WERI-Rb-1 (cell line): ENCODE results near the gene RRAS2.
A peak's percentile ranks its signal among the peaks of the same experiment; 100 is the strongest.
"Not testable (repeated sequence)": the region's sequence is repeated elsewhere in the genome, so short reads cannot be mapped to it uniquely, and the experiment has no call there.

Source experiments
- DNase-seq: peaks from one replicate; pipeline ENCODE4 v3.0.0-alpha.2; 2020
- H3K27ac ChIP-seq: fragments of 250-450 bp; sonication (Bioruptor Pico); 2 replicates; pipeline ENCODE4 v1.5.1; 2020; ENCODE audit warnings: mild to moderate bottlenecking, moderate library complexity
- H3K27me3 ChIP-seq: fragments of 250-450 bp; sonication (Bioruptor Pico); 2 replicates; pipeline ENCODE4 v1.5.1; 2021; ENCODE audit warnings: mild to moderate bottlenecking, low read depth, moderate library complexity; ENCODE audit not compliant: insufficient read depth, severe bottlenecking
- H3K36me3 ChIP-seq: fragments of 250-450 bp; sonication (Bioruptor Pico); 2 replicates; pipeline ENCODE4 v1.5.1; 2020; ENCODE audit warnings: mild to moderate bottlenecking, moderate library complexity
- H3K4me3 ChIP-seq: 2 replicates; pipeline ENCODE4 v1.5.1; 2011; ENCODE audit warnings: low read depth, mild to moderate bottlenecking, control low read depth, low read length
- H3K9me3 ChIP-seq: fragments of 250-450 bp; sonication (Bioruptor Pico); 2 replicates; pipeline ENCODE4 v1.5.1; 2021; ENCODE audit warnings: mild to moderate bottlenecking, moderate library complexity; ENCODE audit not compliant: severe bottlenecking
- CTCF ChIP-seq: IDR thresholded peaks from 2 replicates; pipeline ENCODE4 v1.5.1; 2011; ENCODE audit warnings: low read depth, mild to moderate bottlenecking, control low read depth, inconsistent platforms, low read length

Gene RRAS2

GRCh38 chr11:14253840-14254239, 105.1 kb downstream of the RRAS2 start:
- Histone ChIP-seq H3K9me3 (no peaks in the 10 kb centered on the region), H3K4me3 (no peak overlapping the region), H3K27ac (no peak overlapping the region), H3K27me3 (peaks cover 3% of the 10 kb centered on the region), H3K36me3 (no peaks in the 10 kb centered on the region)
- no peak for TF ChIP-seq CTCF
- no peak for DNase-seq

GRCh38 chr11:14253421-14253820, 105.6 kb downstream of the RRAS2 start:
- no peak for TF ChIP-seq CTCF
- Histone ChIP-seq H3K9me3 (no peaks in the 10 kb centered on the region), H3K36me3 (no peaks in the 10 kb centered on the region), H3K4me3 (no peak overlapping the region), H3K27me3 (peaks cover 3% of the 10 kb centered on the region), H3K27ac (no peak overlapping the region)
- no peak for DNase-seq

GRCh38 chr11:14252501-14252900, 106.5 kb downstream of the RRAS2 start:
- not testable (repeated sequence) for H3K9me3 ChIP-seq, H3K4me3 ChIP-seq, H3K36me3 ChIP-seq, DNase-seq, H3K27me3 ChIP-seq, H3K27ac ChIP-seq

GRCh38 chr11:14251754-14252153, 107.2 kb downstream of the RRAS2 start:
- TF ChIP-seq CTCF = no peak
- Histone ChIP-seq H3K27ac (no peak overlapping the region), H3K4me3 (no peak overlapping the region), H3K36me3 (no peaks in the 10 kb centered on the region), H3K9me3 (no peaks in the 10 kb centered on the region), H3K27me3 (peaks cover 6% of the 10 kb centered on the region)
- DNase-seq = no peak

GRCh38 chr11:14249121-14249963, 109.6 kb downstream of the RRAS2 start:
- Histone ChIP-seq H3K9me3 (no peaks in the 10 kb centered on the region), H3K4me3 (no peak overlapping the region), H3K27ac (no peak overlapping the region), H3K27me3 (peaks cover 10% of the 10 kb centered on the region), H3K36me3 (no peaks in the 10 kb centered on the region)
- TF ChIP-seq CTCF = peak; percentile 67
- peak; percentile 60 for DNase-seq

- Histone ChIP-seq H3K9me3 (no peaks in the 10 kb centered on the region), H3K27me3 (peaks cover 13% of the 10 kb centered on the region), H3K27ac (no peak overlapping the region), H3K36me3 (no peaks in the 10 kb centered on the region), H3K4me3 (no peak overlapping the region)
- peak; percentile 26 for DNase-seq
- peak; percentile 46 for TF ChIP-seq CTCF
Observed at GRCh38 chr11:14248580-14248981, 110.4 kb downstream of the RRAS2 start.
